PC-9 (cell line): Measurements from ENCODE around the gene GULP1. TPM values are rescaled to one million over a fixed set of nuclear protein-coding genes. Genes with fewer than 3 reads are reported as not detected.

Experiments used
- BruUV-seq: library from RNA; stranded (reverse); fragments of 400-500 nt; replicated peaks from 2 replicates; lab custom pipeline; 2021; lab: Mats Ljungman, UMichigan
- CTCF ChIA-PET: fragments of 300-600 bp; sonication (Branson Sonifier 250); formaldehyde crosslinking; loops from one replicate; lab custom pipeline; 2022; ENCODE audit warnings: antibody characterized with exemption; lab: Charles Lee
- POLR2A ChIA-PET: fragments of 300-600 bp; sonication (Branson Sonifier 250); formaldehyde crosslinking; loops from one replicate; lab custom pipeline; 2022; ENCODE audit warnings: antibody characterized with exemption; ENCODE audit not compliant: unreplicated experiment; lab: Charles Lee
- DNase-seq, 2 experiments: peaks; one replicate each; pipeline versions ENCODE4 v3.0.0 to v3.0.0-alpha.2; 2015 to 2022; ENCODE audit warnings: mixed read lengths in 1 of 2
- H2AFZ ChIP-seq: fragments of 200-600 bp; sonication (generic); 2 replicates; pipeline ENCODE4 v1.8.1; 2017; ENCODE audit warnings: antibody characterized with exemption
- H3F3A ChIP-seq: fragments of 200-600 bp; sonication (generic); 2 replicates; pipeline ENCODE4 v1.8.1; 2017; ENCODE audit warnings: antibody characterized with exemption, mild to moderate bottlenecking, low read depth; ENCODE audit not compliant: insufficient read depth
- H3K27ac ChIP-seq: fragments of 200-600 bp; sonication (generic); 2 replicates; pipeline ENCODE4 v1.6.1; 2016; ENCODE audit warnings: mixed run types
- H3K27me3 ChIP-seq: fragments of 200-600 bp; sonication (generic); 2 replicates; pipeline ENCODE4 v1.6.1; 2016; ENCODE audit warnings: low read depth, mixed run types; ENCODE audit not compliant: insufficient read depth
- H3K36me3 ChIP-seq: fragments of 200-600 bp; sonication (generic); 2 replicates; pipeline ENCODE4 v1.6.1; 2016; ENCODE audit warnings: low read depth, mixed run types
- H3K4me1 ChIP-seq: fragments of 200-600 bp; sonication (generic); replicated peaks from 2 replicates; pipeline ENCODE4 v1.6.1; 2016; ENCODE audit warnings: mixed run types; ENCODE audit not compliant: insufficient read depth
- H3K4me2 ChIP-seq: fragments of 200-600 bp; sonication (generic); 2 replicates; pipeline ENCODE4 v1.6.1; 2017; ENCODE audit warnings: mixed run types
- H3K4me3 ChIP-seq: fragments of 200-600 bp; sonication (generic); 2 replicates; pipeline ENCODE4 v1.6.1; 2016; ENCODE audit warnings: mixed run types
- H3K79me2 ChIP-seq: fragments of 200-600 bp; sonication (generic); 2 replicates; pipeline ENCODE4 v1.6.1; 2017; ENCODE audit warnings: low read depth, mixed run types
- H3K9me2 ChIP-seq: fragments of 200-600 bp; sonication (generic); 2 replicates; pipeline ENCODE4 v1.8.1; 2017; ENCODE audit warnings: mild to moderate bottlenecking; ENCODE audit not compliant: insufficient read depth
- H3K9me3 ChIP-seq: fragments of 200-600 bp; sonication (generic); 2 replicates; pipeline ENCODE4 v1.8.1; 2016; ENCODE audit warnings: low read depth; ENCODE audit not compliant: insufficient read depth
- H4K20me1 ChIP-seq: fragments of 200-600 bp; sonication (generic); 2 replicates; pipeline ENCODE4 v1.8.1; 2017; ENCODE audit not compliant: insufficient read depth
- CTCF ChIP-seq: fragments of 200-600 bp; sonication (generic); conservative IDR thresholded peaks from 2 replicates; pipeline ENCODE4 v1.6.1; 2017; ENCODE audit warnings: mixed run types, antibody characterized with exemption, mild to moderate bottlenecking, moderate library complexity
- EZH2 ChIP-seq: fragments of 200-600 bp; sonication (generic); IDR thresholded peaks from 2 replicates; pipeline ENCODE4 v1.8.0; 2017; ENCODE audit warnings: antibody characterized with exemption, low read depth
- intact Hi-C: fragments of 100-400 bp; cut with micrococcal nuclease; formaldehyde crosslinking; loops from one replicate; pipeline ENCODE4 v1.10.0; 2022; ENCODE audit not compliant: unreplicated experiment
- total RNA-seq: library from RNA; stranded (reverse); gene quantifications from 2 replicates; pipeline ENCODE4 v1.2.3, GENCODE V29; 2021

Gene GULP1
- total RNA-seq, 1 experiment from 2014 or later, result 38.0 TPM

GRCh38 chr2:188349019-188349418 is 57.3 kb downstream of the GULP1 start:
- H3K4me1 ChIP-seq, result no peaks in the 10 kb centered on the region
- TF ChIP-seq CTCF (no peak), EZH2 (no peak)
- no peaks in the 10 kb centered on the region for H3K36me3 ChIP-seq
- POLR2A ChIA-PET, result no interaction called here
- no TSS peak for BruUV-seq
- H3K4me3 ChIP-seq, result no peak overlapping the region
- H3K27me3 ChIP-seq, result no peaks in the 10 kb centered on the region
- no peak overlapping the region for H2AFZ ChIP-seq
- no peaks in the 10 kb centered on the region for H3K79me2 ChIP-seq
- no peak for DNase-seq
- intact Hi-C loops, result no loop called here
- H4K20me1 ChIP-seq, result no peaks in the 10 kb centered on the region
- CTCF ChIA-PET, result no interaction called here
- H3K4me2 ChIP-seq, result no peak overlapping the region
- H3F3A ChIP-seq, result no peaks in the 10 kb centered on the region
- H3K9me2 ChIP-seq, result no peaks in the 10 kb centered on the region
- H3K9me3 ChIP-seq, result no peaks in the 10 kb centered on the region
- H3K27ac ChIP-seq, result no peak overlapping the region

GRCh38 chr2:188353282-188353681 is 61.6 kb downstream of the GULP1 start:
- no peak overlapping the region for H3K27ac ChIP-seq
- H4K20me1 ChIP-seq, result no peaks in the 10 kb centered on the region
- ChIA-PET POLR2A (no interaction called here), CTCF (no interaction called here)
- no peaks in the 10 kb centered on the region for H3K9me2 ChIP-seq
- H3K36me3 ChIP-seq, result no peaks in the 10 kb centered on the region
- no peaks in the 10 kb centered on the region for H3F3A ChIP-seq
- H3K27me3 ChIP-seq, result no peaks in the 10 kb centered on the region
- intact Hi-C loops, result no loop called here
- H3K4me1 ChIP-seq, result no peaks in the 10 kb centered on the region
- no peak overlapping the region for H3K4me3 ChIP-seq
- no peak for TF ChIP-seq CTCF
- no peak for TF ChIP-seq EZH2
- no peak for DNase-seq
- H3K9me3 ChIP-seq, result no peaks in the 10 kb centered on the region
- BruUV-seq, result no TSS peak
- H2AFZ ChIP-seq, result no peak overlapping the region
- H3K79me2 ChIP-seq, result no peaks in the 10 kb centered on the region
- H3K4me2 ChIP-seq, result no peak overlapping the region

- no peak overlapping the region for H2AFZ ChIP-seq
- DNase-seq, result no peak
- CTCF ChIA-PET, result no interaction called here
- H3K27me3 ChIP-seq, result no peaks in the 10 kb centered on the region
- intact Hi-C loops, result no loop called here
- H3K4me1 ChIP-seq, result no peaks in the 10 kb centered on the region
- H3K4me3 ChIP-seq, result no peak overlapping the region
- POLR2A ChIA-PET, result interaction anchor here (0.6 to 0.7 kb wide), 2 partner anchors 113 to 1603 kb away, joined by 3 to 4 read pairs; no protein-coding TSS in a partner anchor
- TF ChIP-seq CTCF (no peak), EZH2 (no peak)
- no peak overlapping the region for H3K4me2 ChIP-seq
- H4K20me1 ChIP-seq, result no peaks in the 10 kb centered on the region
- no peaks in the 10 kb centered on the region for H3K9me2 ChIP-seq
- H3K36me3 ChIP-seq, result no peaks in the 10 kb centered on the region
- no peaks in the 10 kb centered on the region for H3K79me2 ChIP-seq
- H3K9me3 ChIP-seq, result no peaks in the 10 kb centered on the region
- no TSS peak for BruUV-seq
- no peaks in the 10 kb centered on the region for H3F3A ChIP-seq
- H3K27ac ChIP-seq, result no peak overlapping the region
These were observed 69.0 kb downstream of the GULP1 start for GRCh38 chr2:188360485-188361263.
